Metanephros (tissue), 1 donor: ENCODE data around the gene ADGRG4. TPM values are rescaled to one million over a fixed set of nuclear protein-coding genes. Genes with fewer than 3 reads are reported as not detected.

Experiments
- total RNA-seq: library from RNA; depleted of rRNA; stranded (reverse); fragments of >200 nt; gene quantifications from one replicate; pipeline ENCODE4 v1.2.3, GENCODE V29; 2014

Gene ADGRG4, protein sequence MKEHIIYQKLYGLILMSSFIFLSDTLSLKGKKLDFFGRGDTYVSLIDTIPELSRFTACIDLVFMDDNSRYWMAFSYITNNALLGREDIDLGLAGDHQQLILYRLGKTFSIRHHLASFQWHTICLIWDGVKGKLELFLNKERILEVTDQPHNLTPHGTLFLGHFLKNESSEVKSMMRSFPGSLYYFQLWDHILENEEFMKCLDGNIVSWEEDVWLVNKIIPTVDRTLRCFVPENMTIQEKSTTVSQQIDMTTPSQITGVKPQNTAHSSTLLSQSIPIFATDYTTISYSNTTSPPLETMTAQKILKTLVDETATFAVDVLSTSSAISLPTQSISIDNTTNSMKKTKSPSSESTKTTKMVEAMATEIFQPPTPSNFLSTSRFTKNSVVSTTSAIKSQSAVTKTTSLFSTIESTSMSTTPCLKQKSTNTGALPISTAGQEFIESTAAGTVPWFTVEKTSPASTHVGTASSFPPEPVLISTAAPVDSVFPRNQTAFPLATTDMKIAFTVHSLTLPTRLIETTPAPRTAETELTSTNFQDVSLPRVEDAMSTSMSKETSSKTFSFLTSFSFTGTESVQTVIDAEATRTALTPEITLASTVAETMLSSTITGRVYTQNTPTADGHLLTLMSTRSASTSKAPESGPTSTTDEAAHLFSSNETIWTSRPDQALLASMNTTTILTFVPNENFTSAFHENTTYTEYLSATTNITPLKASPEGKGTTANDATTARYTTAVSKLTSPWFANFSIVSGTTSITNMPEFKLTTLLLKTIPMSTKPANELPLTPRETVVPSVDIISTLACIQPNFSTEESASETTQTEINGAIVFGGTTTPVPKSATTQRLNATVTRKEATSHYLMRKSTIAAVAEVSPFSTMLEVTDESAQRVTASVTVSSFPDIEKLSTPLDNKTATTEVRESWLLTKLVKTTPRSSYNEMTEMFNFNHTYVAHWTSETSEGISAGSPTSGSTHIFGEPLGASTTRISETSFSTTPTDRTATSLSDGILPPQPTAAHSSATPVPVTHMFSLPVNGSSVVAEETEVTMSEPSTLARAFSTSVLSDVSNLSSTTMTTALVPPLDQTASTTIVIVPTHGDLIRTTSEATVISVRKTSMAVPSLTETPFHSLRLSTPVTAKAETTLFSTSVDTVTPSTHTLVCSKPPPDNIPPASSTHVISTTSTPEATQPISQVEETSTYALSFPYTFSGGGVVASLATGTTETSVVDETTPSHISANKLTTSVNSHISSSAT (N-terminal part only)
- not detected for total RNA-seq

DNA sequence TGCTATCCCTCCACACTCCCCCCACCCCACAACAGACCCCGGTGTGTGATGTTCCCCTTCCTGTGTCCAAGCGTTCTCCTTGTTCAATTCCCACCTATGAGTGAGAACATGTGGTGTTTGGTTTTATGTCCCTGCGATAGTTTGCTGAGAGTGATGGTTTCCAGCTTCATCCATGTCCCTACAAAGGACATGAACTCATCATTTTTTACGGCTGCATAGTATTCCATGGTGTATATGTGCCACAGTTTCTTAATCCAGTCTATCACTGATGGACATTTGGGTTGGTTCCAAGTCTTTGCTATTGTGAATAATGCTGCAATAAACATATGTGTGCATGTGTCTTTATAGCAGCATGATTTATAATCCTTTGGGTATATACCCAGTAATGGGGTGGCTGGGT, at the start of gene ADGRG4:
Gene ADGRG4 (plus strand): TSS at position 243 of the 400 bp plus-strand sequence. CDS start 7,815 bp downstream, outside the sequence.

DNA sequence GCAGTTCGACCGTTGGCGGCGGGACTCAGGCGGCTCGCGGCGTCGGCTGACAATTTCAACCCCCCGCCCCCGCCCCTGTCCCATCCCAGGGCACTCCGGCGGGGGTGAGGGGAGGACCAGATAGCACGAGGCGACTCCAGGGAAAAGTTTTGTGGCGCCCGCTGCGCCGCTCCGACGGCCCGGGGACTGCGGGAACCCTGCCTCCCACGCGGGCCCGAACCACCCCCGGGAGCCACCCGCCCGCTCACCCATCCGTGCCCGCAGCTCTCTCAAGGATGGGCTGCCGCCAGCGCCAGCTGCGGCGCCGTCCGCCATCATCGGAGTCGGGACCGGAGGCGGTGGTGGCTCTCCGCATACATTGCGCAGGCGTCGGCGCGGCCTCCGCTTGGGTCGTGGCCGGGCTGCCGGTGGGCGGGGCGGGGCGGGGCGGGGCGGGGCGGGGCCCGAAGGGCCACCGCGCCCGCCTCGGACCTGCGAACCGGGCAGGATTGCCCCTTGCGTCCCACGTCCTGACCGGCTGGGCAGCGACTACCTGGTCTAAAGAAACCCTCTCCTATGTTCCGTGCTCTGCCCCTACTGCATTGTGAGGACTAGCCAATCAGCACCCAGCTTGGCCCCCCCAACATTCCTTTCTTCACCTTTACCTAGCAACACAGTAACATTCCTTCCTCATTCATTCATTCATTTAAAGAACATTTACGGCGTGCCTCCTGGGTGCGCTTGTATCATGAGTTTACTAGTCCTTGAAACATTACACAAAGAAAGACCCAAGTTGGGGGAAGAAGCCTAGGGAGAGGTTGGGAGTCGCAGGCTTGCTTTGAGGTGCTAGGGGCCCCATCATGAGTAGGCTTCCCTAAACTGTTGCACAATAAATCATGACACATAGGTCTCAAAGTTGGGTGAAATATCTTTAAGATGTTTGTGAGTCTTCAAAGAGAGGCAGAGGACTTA, 49.4 kb upstream of the ADGRG4 start, which contains the start of gene MAP7D3:
Gene MAP7D3 (minus strand): TSS at position 360 of the 951 bp plus-strand sequence. CDS start 42 bp downstream, at position 318.

Other genes starting within 250 kb of the ADGRG4 start
- 384 TPM for gene FHL1, start 153.4 kb upstream of the ADGRG4 start, total RNA-seq
- 6.2 TPM for gene MAP7D3, start 49.6 kb upstream of the ADGRG4 start, total RNA-seq
- gene BRS3, start 187.0 kb downstream of the ADGRG4 start, total RNA-seq, result not detected
- gene HTATSF1, start 196.6 kb downstream of the ADGRG4 start, total RNA-seq, result 60.0 TPM
- 5.4 TPM for gene VGLL1, start 231.3 kb downstream of the ADGRG4 start, total RNA-seq